AML-193 (cell line): ENCODE results near the gene PAIP1.
"Not testable (repeated sequence)": the region's sequence is repeated elsewhere in the genome, so short reads cannot be mapped to it uniquely, and the experiment has no call there.

Experiments
- DNase-seq, 2 experiments: peaks; one replicate each; lab custom pipeline; 2025; lab: John Stamatoyannopoulos, UW

The PAIP1 gene

DNA sequence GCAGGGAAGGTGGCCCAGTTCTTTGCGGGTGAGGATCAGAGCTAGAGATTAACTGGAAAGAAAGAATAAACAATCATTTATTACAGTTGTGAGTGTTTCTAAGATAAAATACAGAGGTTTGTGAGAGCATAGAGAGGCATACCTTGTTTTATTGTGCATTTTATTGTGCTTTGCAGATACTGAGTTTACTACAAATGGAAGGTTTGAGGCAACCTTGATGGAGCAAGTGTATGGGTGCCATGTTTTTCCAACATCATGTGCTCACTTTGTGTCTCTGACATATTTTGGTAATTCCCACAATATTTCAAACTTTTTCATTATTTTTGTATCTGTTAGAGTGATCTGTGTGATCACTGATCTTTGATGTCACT is 41.2 kb downstream of the PAIP1 start:
- no peak for DNase-seq

DNA sequence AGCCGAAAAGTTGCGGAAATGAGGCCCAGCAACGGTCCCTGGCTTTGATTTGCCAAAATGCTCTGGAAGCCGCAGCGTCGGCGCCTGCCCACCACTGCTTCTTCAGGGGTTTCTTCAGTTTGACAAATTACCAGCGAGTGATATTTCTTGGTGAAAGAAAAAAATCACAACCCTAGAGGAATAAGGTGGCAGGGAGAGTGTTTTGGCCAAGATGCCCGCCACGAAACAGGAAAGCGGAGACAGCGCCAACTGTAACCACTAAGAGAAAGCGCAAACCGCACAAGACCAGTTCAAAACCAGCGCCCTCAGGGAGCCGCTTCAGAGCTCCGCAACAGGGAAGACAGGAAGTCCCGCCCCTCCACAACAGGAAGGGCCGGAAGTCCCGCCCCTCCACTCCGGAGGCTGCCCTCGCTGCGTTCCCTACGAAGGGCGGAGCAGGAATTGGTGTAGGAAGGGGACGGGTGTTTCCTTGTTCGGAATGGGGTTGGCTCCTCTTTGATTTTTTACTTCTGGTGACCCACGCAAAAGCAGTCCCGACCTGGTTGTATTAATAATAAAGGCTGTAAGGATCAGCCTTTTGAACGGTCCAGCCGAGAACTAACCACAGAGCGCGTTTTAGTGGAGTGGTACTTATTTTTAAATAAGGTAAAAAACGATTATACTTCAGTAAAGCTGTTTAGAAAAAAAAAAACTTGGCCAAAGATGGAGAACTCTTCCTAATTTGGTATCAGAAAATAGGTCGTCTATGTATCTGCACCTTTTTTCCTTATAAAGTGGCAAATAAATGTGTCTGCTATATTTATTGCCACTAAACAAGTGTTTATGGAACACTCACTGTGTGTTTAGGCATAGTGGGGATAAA is 41.8 kb downstream of the PAIP1 start, which contains the start of gene C5orf34:
TSS of gene C5orf34 (minus strand) at position 333 of the 862 bp plus-strand sequence. CDS start 5,809 bp downstream, outside the sequence.
- peak; percentile 84 to 90 for DNase-seq

DNA sequence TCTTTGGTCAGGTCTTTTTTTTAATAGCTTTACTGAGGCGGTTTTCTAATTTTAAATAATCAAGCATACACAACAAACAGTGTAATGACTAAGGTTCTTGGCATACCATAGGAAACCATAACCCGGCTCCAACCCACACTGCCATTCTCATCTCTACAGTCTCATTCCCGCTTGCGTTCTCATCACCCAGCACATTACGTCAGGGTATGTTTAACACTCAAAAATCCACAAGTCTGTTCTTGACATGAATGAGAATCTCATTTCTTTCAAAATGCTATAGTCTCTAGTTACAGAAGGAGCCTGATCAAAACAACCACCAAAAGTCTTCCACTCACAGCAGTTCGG is 42.4 kb downstream of the PAIP1 start:
- DNase-seq = no peak

DNA sequence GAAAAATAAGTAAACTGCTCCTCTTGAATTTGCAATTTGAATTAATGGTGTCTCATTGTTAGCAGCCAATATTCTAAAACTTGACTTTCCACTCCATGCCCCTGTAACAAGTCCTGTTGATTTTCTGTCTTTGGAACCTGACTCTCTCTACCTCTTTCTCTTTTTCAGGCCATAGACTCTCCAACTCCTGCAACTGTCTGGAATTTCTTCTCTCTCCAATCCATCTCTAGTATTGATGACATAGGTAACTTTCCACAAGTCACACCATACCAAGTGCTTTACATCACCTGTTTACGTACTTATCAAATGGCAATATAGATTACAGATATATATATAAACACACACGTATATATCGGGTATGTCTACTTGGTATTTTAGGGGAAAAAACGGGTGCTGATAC is 42.9 kb downstream of the PAIP1 start:
- no peak for DNase-seq

DNA sequence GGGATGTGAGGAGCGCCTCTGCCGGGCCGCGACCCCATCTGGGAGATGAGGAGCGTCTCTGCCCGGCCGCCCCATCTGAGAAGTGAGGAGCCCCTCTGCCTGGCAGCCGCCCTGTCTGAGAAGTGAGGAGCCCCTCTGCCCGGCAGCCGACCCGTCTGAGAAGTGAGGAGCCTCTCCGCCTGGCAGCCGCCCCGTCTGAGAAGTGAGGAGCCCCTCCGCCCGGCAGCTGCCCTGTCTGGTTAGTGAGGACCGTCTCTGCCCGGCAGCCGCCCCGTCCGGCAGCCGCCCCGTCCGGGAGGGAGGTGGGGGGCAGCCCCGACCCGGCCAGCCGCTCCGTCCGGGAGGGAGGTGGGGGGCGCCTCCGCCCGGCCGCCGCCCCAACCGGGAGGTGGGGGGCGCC is 45.8 kb downstream of the PAIP1 start:
- not testable (repeated sequence) for DNase-seq

DNA sequence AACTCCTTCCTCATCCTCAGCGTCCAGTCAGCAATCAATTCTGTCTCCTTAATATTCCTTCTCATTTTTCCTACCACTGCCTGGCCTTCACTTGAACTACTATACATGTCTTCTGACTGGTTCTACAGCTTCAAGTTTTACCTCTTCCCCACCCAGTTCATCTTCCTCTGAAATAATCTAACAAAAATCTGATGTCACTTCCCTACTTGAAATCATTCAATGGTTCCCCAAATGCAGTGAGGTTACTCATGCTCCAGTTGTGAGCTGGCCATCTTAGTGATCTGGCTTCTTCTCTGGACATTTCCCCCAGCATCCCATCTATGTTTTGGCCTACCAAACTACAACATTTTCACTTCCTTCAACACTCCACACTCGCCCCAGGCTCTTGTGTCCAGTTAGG is 58.3 kb downstream of the PAIP1 start:
- DNase-seq = no peak

DNA sequence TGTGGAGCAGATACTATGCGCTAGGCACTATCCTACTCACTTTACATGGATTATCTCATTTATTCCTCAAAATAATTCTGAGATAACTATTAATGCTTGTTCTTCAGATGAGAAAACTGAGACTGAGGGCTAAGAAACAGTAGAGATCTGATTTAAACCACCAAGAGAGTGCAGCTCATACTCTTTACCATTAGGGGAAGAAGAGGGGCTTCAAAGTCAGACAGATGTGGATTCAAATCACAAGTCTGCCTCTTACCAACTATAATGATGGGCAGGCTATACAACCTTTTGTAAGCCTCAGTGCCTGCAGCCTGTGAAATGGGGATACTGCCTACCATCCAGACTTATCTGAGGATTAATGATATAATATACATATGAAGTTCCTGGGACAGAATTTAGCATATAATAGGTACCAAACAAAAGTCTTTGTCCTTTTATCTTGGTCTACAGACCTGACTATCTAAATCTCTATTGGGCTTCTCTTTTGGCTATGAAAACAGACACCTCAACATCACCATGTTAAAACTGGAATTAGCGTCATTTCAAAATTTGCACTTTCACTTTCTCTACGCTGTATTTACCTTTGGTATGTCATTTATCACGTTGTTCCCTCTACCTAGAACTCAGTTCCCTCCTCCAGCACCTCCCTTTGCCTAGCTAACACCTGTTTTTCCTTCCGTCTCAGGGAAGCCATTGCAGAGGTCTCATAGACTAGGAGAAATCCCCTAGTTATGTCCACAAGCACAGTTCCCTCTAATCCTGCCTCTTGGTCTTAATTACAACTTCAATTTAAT is 59.4 kb downstream of the PAIP1 start:
- DNase-seq = no peak

DNA sequence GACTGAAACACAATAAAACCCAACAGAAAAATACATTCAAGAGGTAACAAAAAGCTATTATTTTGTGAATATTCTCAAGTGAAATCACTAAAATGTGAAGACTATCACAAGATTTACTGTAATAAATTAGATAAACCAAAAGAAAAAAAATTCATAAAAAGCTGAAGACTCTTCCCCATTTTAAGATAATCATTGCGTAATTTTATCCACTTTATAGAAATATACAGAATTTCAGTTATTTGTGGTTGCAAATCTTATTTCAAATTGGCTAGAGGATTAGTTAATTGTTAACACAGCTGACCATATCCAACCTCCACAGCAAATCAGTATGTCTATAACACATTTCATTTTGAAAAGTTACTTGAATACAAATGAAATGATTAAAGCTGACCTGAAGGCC is 65.6 kb downstream of the PAIP1 start:
- DNase-seq = no peak

DNA sequence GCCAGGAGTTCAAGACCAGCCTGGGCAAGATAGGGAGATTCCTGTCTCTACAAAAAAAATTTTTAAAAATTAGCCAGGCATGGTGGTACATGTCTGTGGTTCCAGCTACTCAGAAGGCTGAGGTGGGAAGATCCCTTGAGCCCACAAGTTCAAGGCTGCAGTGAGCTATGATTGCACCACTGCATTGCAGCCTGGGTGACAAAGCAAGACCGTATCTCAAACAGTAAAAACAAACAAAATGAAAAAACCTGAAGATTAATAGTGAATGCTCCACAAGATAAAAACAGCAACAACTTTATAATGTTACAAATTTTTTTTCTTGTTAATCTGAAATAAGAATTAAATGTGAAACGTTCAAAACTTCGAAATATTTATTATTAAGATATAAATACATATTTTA is 70.5 kb downstream of the PAIP1 start:
- no peak for DNase-seq

DNA sequence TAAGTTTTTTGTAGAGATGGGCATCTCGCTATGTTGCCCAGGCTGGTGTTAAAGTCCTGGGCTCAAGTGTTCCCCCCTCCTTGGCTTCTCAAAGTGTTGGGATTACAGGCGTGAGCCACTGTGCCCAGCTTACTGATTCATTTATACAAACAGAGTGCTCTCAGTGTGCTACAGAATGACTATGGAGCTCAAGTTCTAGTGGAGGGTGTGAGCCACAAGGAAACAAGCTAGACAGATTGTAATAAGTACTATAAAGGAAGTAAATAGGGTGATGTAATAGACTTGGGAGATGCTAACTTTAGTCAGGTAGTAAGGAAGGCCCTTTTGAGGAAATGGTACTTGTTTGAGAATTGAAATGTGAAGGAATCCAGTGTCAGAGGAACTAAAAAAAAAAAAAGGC is 71.5 kb downstream of the PAIP1 start:
- peak in 1 of 2 experiments; percentile 27 for DNase-seq

DNA sequence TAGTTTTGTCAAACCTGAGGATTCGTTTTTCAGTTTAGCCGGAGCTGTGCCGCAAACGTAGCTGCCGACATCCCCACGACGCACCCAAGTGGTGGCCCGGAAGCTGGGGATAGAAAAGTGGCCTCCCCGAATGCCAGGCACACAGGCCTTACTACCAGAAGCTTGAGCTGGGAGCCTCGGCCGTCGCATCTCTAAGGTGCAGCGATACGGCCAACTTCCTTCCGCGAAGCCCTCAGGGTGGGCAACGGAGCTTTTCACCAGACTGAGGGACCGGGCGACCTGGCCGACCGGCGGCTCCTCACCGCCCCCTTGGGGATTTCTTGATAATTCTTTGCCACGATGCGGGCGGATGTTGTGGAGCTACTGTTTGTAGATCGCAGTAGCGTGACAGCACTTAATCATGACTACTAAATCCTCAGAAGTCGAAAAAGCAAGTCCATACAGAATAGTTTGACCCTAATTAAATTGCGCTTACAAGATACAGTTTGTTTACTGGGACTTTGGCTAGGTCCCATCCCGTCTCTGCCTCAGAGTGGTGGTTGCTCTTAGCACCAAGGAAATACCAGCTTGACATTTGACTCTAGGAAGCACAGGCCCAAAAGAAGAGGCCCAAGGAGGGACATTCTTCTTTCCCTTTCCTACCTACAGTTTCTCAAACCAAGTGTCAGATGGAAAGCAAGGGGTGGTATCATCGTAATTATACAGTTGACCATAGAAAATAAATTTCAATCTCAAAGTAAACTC is 72.6 kb downstream of the PAIP1 start:
- peak; percentile 70 to 77 for DNase-seq

DNA sequence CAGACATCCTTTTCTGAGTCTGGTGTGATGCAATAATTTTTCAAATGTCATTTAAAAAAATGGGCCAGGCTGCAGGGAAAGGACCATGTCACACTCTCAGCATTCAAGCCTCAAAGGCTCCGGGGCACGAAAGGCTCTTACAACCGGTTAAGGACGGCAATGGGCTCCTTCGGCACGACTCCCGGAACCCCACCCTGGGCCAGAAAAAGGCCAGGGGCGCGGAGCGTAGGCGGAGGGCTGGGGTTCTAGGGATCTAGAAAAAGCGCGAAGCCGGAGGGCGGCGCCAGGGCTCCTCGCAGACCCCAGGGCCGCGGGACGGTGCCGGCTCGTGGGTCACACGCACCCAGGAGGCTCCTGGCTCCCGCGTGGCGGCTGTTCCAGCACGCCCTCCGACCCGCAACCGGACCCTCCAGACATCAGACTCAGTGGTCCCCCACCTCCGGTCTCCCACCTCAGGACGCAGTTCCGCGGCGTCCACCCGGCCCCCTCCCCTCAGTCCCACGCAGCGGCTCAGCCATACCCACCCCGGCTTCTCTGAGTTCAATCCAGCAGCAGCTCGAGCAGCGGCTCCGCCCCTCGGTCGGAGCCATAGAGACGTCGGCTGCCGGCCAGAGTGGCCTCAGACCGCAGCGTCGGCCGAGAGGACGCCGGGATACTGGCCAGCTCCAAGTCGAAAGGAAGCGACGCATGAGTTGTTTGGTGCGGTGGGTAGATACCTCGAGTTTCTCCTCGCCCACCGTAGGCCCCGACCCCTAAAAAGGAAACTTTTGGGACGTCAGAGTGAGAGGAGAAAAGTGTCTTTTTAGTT is 73.4 kb downstream of the PAIP1 start, which contains the start of gene TMEM267:
TSS of gene TMEM267 (minus strand) at position 568 of the 808 bp plus-strand sequence. CDS start 29,896 bp downstream, outside the sequence.
- peak; percentile 81 to 83 for DNase-seq

DNA sequence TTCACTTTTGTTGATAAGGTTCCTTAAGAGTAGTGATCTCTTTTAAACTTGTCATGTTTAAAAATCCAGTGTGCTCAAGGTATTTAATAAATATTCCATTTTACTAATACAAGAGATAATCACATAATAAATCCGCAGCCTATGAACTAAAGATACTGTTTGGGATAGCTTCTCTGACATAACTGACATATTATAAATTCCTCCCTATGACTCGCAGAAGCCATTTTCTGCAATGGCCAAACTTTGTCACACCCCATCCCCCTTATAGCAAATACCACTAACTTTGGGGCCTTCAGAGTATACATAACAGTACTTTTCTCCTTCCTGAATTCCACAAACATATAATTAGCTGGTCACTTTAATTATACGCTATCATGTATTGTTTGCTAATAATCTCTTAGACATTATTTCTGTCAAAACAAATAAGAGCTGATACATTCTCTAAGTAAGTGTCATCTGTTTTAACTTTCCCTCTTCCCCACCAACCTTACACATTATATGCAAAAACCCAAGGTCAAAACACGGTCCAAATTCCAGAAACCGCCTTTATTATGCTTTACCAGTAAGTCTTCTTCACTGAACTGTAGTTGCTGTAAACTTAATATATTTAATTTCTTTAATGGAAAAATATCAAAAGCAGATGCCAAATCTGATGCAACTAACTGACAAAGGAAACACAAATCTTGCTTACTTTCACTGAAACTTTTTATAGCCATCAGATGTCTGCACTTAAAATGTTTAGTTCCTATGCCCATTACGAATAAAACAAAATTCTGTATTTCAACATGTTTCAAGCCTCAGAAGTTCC is 74.2 kb downstream of the PAIP1 start:
- DNase-seq = no peak
